Skeletal muscle tissue (tissue), 4 donors: ENCODE data around the gene HOXA13. TPM values are rescaled to one million over a fixed set of nuclear protein-coding genes. Genes with fewer than 3 reads are reported as not detected.

Experiments
- H3K27ac ChIP-seq: one replicate; pipeline ENCODE4 v1.7.0; 2013; ENCODE audit warnings: mild to moderate bottlenecking, low read depth, low read length, inconsistent platforms
- H3K27me3 ChIP-seq, 3 donors: one replicate each; pipeline ENCODE4 v1.7.0; 2013; ENCODE audit warnings: low read length in 3 of 3; ENCODE audit not compliant: control insufficient read depth in 3 of 3, insufficient read depth in 3 of 3
- H3K36me3 ChIP-seq, 3 donors: one replicate each; pipeline ENCODE4 v1.7.0; 2013; ENCODE audit warnings: low read length in 3 of 3; ENCODE audit not compliant: control insufficient read depth in 3 of 3, insufficient read depth in 3 of 3
- H3K4me1 ChIP-seq, 3 donors: one replicate each; pipeline ENCODE4 v1.7.0; 2013; ENCODE audit warnings: low read length in 3 of 3, mild to moderate bottlenecking in 3 of 3; ENCODE audit not compliant: control insufficient read depth in 3 of 3, insufficient read depth in 3 of 3
- H3K4me3 ChIP-seq, 3 donors: one replicate each; pipeline ENCODE4 v1.7.0; 2013; ENCODE audit warnings: low read length in 3 of 3
- H3K9ac ChIP-seq, 3 donors: one replicate each; pipeline ENCODE4 v1.7.0; 2013; ENCODE audit warnings: low read length in 3 of 3, mild to moderate bottlenecking in 3 of 3, moderate library complexity in 2 of 3, low read depth in 1 of 3
- H3K9me3 ChIP-seq, 3 donors: one replicate each; pipeline ENCODE4 v1.7.0; 2013; ENCODE audit warnings: low read length in 3 of 3; ENCODE audit not compliant: control insufficient read depth in 3 of 3
- total RNA-seq: library from RNA; depleted of rRNA; stranded (reverse); fragments of >200 nt; gene quantifications from one replicate; pipeline ENCODE4 v1.2.3, GENCODE V29; 2014
- donor health status: Osteomylitis.

HOXA13 gene
- total RNA-seq, 1 donor from 2014 or later: 0.52 TPM

GRCh38 chr7:27186668-27187474 lies 13.0 kb downstream of the HOXA13 start:
- H3K27me3 ChIP-seq: peaks cover 31 to 59% (median 40%) of the 10 kb centered on the region in 3 donors
- H3K36me3 ChIP-seq: no peaks in the 10 kb centered on the region
- peak overlapping the region in 1 of 3 donors; percentile 64 for H3K4me3 ChIP-seq
- no peaks in the 10 kb centered on the region for H3K9me3 ChIP-seq
- H3K4me1 ChIP-seq: peaks cover 17 to 61% (median 42%) of the 10 kb centered on the region in 3 donors
- H3K27ac ChIP-seq: peak overlapping the region; percentile 74
- H3K9ac ChIP-seq: peak overlapping the region in 2 of 3 donors; percentile 32 to 94

- Histone ChIP-seq H3K27ac (peak overlapping the region; percentile 74), H3K4me3 (peak overlapping the region in 2 of 3 donors; percentile 80), H3K27me3 (peaks cover 24 to 55% (median 39%) of the 10 kb centered on the region in 3 donors), H3K9ac (peak overlapping the region in 2 of 3 donors; percentile 75 to 94), H3K36me3 (no peaks in the 10 kb centered on the region), H3K9me3 (no peaks in the 10 kb centered on the region), H3K4me1 (peaks cover 17 to 60% (median 42%) of the 10 kb centered on the region in 3 donors)
Observed at GRCh38 chr7:27185854-27186667, 13.8 kb downstream of the HOXA13 start.

GRCh38 chr7:27185013-27185853 lies 14.7 kb downstream of the HOXA13 start, which contains the start of gene HOXA11:
Gene HOXA11 (minus strand): TSS chr7:27185232. CDS start chr7:27185144, 88 bp downstream.
- peaks cover 30 to 55% (median 43%) of the 10 kb centered on the region in 3 donors for H3K27me3 ChIP-seq
- H3K4me3 ChIP-seq: peak within 1 kb of the TSS; percentile 76 to 80 (median 80)
- peaks cover 17 to 61% (median 42%) of the 10 kb centered on the region in 3 donors for H3K4me1 ChIP-seq
- no peaks in the 10 kb centered on the region for H3K9me3 ChIP-seq
- peak within 1 kb of the TSS; percentile 74 for H3K27ac ChIP-seq
- H3K36me3 ChIP-seq: no peaks in the 10 kb centered on the region
- H3K9ac ChIP-seq: peak within 1 kb of the TSS; percentile 61 to 94 (median 75)

GRCh38 chr7:27184337-27185012 lies 15.4 kb downstream of the HOXA13 start:
- Histone ChIP-seq H3K4me3 (peak overlapping the region; percentile 76 to 80 (median 80)), H3K9me3 (no peaks in the 10 kb centered on the region), H3K36me3 (no peaks in the 10 kb centered on the region), H3K9ac (peak overlapping the region; percentile 61 to 94 (median 75)), H3K27ac (peak overlapping the region; percentile 74), H3K4me1 (peaks cover 17 to 56% (median 37%) of the 10 kb centered on the region in 3 donors), H3K27me3 (peaks cover 31 to 49% (median 35%) of the 10 kb centered on the region in 3 donors)

- H3K4me1 ChIP-seq: peaks cover 17 to 52% (median 30%) of the 10 kb centered on the region in 3 donors
- no peaks in the 10 kb centered on the region for H3K9me3 ChIP-seq
- H3K4me3 ChIP-seq: peak overlapping the region; percentile 76 to 80 (median 80)
- H3K9ac ChIP-seq: peak overlapping the region; percentile 59 to 94 (median 70)
- H3K27ac ChIP-seq: peak overlapping the region; percentile 74
- H3K36me3 ChIP-seq: no peaks in the 10 kb centered on the region
- peaks cover 33 to 42% (median 33%) of the 10 kb centered on the region in 3 donors for H3K27me3 ChIP-seq
Observed at GRCh38 chr7:27183682-27184336, 16.1 kb downstream of the HOXA13 start.

GRCh38 chr7:27182861-27183681 lies 16.8 kb downstream of the HOXA13 start:
- no peaks in the 10 kb centered on the region for H3K36me3 ChIP-seq
- H3K27me3 ChIP-seq: peaks cover 33 to 36% (median 33%) of the 10 kb centered on the region in 3 donors
- H3K9me3 ChIP-seq: no peaks in the 10 kb centered on the region
- H3K9ac ChIP-seq: peak overlapping the region; percentile 33 to 94 (median 64)
- peak overlapping the region; percentile 21 for H3K27ac ChIP-seq
- H3K4me1 ChIP-seq: peaks cover 17 to 45% (median 29%) of the 10 kb centered on the region in 3 donors
- peak overlapping the region; percentile 76 to 80 (median 80) for H3K4me3 ChIP-seq

GRCh38 chr7:27182285-27182841 lies 17.5 kb downstream of the HOXA13 start:
- Histone ChIP-seq H3K27ac (no peak overlapping the region), H3K9ac (peak overlapping the region in 2 of 3 donors; percentile 64 to 94), H3K4me3 (no peak overlapping the region), H3K36me3 (no peaks in the 10 kb centered on the region), H3K4me1 (peaks cover 22 to 50% (median 33%) of the 10 kb centered on the region in 3 donors), H3K27me3 (peaks cover 31 to 33% (median 33%) of the 10 kb centered on the region in 3 donors), H3K9me3 (no peaks in the 10 kb centered on the region)

- no peaks in the 10 kb centered on the region for H3K36me3 ChIP-seq
- peak overlapping the region in 1 of 3 donors; percentile 54 for H3K9ac ChIP-seq
- no peaks in the 10 kb centered on the region for H3K9me3 ChIP-seq
- peaks cover 27 to 56% (median 38%) of the 10 kb centered on the region in 3 donors for H3K4me1 ChIP-seq
- no peak overlapping the region for H3K27ac ChIP-seq
- H3K27me3 ChIP-seq: peaks cover 31 to 33% (median 33%) of the 10 kb centered on the region in 3 donors
- H3K4me3 ChIP-seq: no peak overlapping the region
Observed at GRCh38 chr7:27181795-27182275, 18.1 kb downstream of the HOXA13 start.
